ENCODE results near the gene VCX3B. TPM values are rescaled to one million over a fixed set of nuclear protein-coding genes. Genes with fewer than 3 reads are reported as not detected.
"Not testable (repeated sequence)": the region's sequence is repeated elsewhere in the genome, so short reads cannot be mapped to it uniquely, and the experiment has no call there.

VCX3B gene
- total RNA-seq = not detected in 2 replicates

DNA sequence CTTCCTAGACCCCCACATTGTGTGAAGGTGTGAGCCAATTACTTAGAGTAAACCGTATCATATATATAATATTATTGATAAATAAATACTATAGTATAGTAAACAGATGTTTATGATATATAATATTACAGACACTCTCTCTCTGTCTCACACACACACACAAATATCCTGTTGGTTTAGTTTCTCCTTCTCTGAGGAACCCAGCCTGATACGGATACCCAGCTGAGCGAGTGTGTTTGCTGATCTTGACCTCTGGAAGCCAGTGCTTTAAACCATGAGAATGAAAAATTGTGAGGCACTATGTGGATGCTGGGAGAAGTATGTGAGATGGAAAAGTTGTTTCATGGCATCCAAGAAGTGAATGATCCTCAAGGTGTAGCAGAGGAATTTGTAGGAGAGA is at the start of gene VCX3B:
TSS of gene VCX3B (plus strand) at position 301 of the 400 bp plus-strand sequence. CDS start 621 bp downstream, outside the sequence.
- not testable (repeated sequence) for DNase-seq (ENCODE audit: extremely low read depth, low read depth, low spot score)

DNA sequence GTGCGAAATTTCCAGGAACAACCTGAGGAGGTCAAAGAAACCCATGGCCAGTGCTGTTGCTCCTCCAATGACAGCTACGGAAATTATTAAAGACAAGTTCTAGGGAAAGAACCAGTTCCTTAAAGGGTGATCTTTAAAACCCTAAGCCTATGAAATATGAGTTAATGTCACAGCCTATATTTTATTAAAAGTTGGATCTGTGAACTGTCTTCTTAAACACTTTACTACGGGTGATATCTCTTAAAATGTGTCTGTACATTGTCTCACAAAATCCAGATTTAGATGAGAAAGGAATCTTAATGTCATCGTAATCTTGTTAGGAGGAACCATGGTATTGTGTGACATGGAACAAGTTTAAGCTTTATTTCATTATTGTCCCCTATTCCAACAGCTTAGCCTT is 46.3 kb upstream of the VCX3B start:
- no peak for DNase-seq (ENCODE audit: extremely low read depth, low read depth, low spot score)

DNA sequence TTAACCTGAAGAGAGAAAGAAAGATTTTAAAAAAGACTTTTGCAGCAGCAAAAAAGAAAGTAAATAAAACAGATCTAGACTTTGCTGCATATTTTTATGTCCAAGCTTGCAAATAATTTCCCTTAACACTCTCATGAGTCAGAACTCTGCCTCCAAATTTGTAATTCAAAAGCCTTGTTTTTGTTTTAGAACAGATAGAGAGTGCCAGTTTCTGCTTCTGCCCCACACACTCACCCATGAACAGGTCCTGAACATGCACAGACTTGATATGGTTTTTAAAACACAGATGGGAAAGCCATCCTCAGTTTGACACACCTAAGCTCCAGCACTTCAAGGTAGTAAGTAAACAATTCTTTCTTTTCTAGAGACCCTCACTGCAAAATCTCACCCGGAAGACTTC is 39.7 kb upstream of the VCX3B start:
- no peak for DNase-seq (ENCODE audit: extremely low read depth, low read depth, low spot score)

DNA sequence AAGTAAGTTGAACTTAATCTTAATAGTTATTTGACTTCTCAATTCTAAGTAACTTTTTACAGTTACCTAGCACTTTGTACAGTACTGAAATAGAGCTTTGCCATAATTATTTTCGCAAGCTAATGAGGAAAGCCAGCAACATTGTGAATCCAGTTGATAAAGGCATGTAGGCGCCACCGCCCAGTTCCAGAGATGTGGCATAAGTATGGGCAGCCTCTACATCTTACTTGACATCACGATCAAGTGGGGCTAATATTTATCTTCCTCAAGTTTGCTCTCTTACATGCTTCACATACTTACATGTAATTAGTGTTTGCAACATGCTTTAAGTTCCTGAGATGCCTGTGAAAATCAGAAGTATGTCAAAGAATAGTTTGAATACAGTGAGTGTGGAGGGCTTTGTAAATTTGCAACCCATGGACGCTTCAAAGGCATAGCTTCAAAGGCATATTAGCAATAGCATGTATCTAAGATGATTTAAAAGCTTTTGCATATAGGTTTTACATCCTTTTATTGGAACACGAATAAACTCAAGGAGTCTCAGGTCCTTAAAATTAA is 34.9 kb upstream of the VCX3B start:
- DNase-seq (ENCODE audit: extremely low read depth, low read depth, low spot score) = no peak

DNA sequence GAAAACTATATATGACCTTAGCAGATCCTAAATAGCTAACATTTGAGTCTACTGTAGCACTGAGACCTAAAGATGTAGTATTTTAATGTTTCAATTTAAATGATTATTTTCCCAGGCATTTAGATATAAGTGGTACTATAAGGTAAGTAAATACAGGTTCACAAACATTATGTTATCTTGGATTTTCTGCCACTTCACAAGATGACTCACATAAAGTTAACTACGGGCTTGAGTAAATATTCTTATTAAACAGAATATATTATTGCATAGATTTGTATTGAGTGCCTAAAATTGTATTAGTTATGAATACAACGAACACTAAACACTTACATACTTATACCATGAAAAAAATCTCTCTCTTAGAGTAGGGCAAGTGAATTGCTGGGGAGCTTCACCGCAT is 34.2 kb upstream of the VCX3B start:
- DNase-seq (ENCODE audit: extremely low read depth, low read depth, low spot score) = no peak

DNA sequence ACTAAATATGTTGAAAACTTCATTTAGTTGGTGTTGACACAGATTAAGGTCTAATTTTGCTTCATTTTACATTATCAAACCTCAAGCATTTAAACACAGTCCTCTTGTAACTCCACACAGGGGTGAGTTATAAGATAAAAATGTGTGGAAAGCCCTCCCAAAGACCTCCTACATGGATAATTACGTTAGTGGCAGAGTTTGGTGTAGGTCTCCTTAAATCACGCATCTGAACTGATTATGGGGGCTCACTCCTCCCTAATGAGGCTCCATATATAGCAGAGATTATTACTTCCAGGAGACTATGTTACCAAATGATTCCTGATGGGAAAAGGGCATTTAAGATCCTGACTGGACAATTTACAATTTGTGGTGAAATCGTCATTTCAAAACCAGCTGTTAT is 32.2 kb upstream of the VCX3B start:
- DNase-seq (ENCODE audit: extremely low read depth, low read depth, low spot score) = no peak

DNA sequence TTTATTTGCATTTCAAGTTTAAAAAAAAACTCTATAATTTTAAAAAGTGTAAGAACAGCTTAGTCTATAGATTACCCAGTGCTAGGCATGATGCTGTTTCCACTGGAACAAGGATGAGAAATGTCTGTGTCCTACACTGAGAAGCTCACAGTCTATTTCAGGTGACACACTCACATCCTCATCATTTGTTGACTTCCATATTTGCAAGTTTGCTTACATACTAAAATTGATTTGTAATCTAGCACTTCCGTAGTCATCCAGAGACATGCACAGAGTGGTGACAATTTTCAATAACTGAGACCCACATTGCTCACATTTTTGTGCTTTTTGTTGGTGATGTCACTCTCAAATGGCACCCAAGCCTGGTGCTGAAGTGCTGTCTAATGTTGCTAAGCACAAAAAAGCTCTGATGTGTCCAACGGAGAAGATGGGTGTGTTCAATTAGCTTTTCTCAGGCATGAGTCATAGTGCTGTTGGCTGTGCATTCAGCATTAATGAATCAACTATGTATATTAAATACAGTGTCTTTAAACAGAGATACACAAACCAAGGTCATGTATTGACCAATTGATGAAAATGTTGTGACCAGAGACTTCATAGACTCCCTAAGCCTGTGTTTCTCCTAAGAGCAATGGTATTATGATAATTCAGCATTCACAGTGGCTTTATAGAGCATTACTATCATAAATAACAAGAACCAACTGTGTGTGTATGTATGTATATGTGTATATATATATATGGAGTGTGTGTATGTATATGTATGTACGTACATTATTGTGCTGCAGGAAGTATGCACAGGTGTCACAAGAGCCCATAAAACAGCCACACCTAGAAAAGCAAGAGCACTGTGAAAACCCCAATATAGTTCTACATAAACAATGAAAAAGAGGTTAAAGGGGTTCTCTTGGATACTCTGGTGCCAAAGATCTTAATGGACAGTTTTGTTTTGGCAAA is 31.2 kb upstream of the VCX3B start:
- no peak for DNase-seq (ENCODE audit: extremely low read depth, low read depth, low spot score)

DNA sequence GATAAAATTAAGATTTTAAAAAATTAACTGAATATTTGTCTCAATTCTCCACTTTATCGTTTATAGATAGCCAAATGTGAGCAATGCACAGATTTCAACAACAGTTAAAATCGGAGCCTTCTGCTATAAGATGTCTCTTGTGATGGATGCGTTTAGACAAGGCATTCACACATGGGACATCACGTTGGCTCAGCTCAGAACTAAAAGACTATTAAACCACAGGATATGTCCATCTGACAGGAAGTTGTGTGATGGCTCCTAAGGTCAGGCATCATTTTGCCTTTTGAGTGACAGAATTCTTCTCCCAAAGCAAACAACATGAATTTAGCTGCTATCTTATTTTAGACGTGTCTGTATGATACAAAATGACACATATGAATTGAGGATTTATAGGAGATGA is 17.3 kb upstream of the VCX3B start:
- DNase-seq (ENCODE audit: extremely low read depth, low read depth, low spot score) = no peak

DNA sequence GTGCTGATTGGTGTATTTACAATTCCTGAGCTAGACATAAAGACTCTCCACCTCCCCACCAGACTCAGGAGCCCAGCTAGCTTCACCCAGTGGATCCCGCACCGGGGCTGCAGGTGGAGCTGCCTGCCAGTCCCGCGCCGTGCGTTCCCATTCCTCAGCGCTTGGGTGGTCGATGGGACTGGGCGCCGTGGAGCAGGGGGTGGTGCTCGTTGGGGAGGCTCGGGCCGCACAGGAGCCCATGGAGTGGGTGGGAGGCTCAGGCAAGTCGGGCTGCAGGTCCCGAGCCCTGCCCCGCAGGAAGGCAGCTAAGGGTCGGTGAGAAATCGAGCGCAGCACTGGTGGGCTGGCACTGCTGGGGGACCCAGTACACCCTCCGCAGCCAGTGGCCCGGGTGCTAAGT is 12.3 kb upstream of the VCX3B start:
- DNase-seq (ENCODE audit: extremely low read depth, low read depth, low spot score) = not testable (repeated sequence)

DNA sequence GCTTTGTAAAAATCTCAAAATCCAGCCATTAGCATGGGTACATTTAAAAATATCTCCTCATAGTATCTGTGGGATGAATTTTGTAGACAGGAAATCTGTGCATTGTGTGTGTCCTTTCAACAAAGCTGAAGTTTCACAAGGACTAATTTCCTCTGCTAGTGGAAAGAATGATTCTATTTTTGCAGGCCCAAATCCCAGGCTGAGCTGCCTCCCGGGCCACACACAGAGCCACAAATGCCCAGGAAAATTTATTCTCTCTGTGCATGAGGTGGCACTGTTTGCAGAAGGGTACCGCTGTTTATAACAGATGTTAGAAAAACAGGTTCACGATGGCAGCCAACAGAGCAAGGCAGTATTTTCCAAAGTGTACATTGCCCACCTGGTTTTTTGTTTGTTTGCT is 11.0 kb upstream of the VCX3B start:
- no peak for DNase-seq (ENCODE audit: extremely low read depth, low read depth, low spot score)

DNA sequence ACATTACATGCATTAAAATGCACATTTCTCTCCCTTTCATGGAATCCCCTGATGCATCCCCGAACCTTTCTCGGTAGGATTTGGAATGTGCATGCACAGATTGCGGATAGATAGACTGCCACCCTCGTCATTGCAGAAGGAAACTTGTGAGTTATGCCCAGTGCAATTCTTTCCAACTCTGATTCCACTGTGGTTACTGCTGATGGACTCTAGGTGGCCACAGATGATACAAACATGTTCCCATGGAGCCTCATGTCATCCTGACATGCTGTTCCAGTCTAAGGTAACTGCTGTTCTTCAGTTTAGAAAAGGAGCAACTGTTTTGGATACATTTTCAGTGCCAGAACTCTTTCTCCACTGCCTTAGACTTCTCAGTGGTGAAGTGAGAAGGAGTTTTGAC is 9.1 kb upstream of the VCX3B start:
- no peak for DNase-seq (ENCODE audit: extremely low read depth, low read depth, low spot score)

DNA sequence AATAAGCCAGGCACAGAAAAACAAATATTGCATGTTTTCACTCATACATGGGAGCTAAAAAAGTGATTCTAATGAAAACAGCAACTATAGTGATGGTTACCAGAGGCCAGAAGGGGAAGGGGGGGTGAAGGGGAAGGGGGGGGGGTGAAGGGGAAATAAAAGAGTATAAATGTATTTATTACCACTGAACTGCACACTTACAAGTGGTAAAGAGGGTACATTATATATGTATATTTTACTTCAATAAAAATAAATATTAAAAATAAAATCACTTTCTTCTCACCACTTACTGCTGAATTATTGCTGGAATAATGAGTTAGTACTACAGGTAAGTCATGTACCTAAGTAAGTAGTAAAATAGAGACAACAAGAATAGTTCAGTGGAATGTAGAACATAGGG is 2.1 kb upstream of the VCX3B start:
- no peak for DNase-seq (ENCODE audit: extremely low read depth, low read depth, low spot score)

DNA sequence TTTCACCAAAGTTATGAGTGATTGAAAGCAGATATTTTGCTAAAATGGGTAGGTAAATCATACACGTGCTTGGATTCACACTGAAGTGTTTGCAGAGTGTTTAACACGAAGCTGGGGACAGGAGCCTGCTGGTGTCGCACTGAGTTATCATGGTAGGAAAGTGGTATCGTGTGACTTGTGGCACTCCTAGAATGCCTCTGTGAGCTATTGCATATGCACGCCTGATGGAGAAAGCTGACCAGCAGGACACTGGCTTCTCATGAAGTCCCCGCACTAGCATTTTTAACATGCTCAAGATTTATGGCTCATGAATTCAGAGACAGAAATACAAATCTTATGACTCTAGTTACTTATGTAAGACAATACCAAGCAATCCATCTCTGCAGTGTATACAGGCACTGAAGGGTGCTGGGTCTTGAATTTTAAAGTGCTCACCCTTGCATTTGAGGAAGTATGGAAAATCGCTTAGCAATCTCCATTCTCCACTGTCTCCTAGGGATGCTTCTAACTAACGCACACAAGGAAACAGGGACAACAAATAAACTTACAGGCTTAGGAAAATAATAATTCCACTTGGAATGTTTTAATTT is 19.8 kb downstream of the VCX3B start:
- no peak for DNase-seq (ENCODE audit: extremely low read depth, low read depth, low spot score)

DNA sequence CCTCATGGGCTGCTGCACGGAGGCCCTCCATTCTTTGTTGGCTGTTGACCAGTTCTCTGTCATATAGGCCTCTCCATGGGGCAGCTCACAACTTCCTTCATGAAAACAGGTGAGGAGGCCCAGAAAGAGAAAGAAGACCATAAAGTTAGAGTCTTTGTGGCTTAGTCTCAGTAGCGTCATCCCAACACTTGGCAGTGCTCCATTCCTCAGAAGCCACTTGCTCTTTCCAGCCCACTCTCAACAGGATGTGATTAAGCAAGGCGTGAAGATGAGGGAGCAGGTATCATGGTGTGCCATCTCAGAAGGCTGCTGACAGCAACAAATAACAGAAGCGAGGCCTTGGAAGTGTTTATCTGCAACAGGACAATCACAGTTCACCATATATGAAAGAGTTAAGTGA is 30.4 kb downstream of the VCX3B start:
- not testable (repeated sequence) for DNase-seq (ENCODE audit: extremely low read depth, low read depth, low spot score)

DNA sequence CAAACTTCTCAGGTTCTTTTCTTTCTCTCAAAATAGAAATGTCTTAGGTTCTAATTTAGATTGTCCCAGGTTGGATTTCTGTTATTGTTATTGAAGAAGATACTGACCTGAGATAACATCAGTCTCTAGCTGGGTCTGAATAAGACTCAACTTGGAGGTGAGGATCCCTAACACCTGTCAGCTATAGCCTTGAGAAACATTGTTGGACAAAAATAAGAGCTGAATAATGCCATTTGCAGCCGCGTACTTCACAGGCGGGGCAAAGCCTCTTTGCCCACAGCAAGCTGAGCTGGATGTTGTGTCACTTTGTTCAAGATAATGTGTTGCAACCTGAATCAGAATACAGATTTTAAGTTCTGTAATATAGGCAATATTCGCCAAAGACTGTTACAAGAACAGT is 35.6 kb downstream of the VCX3B start:
- no peak for DNase-seq (ENCODE audit: extremely low read depth, low read depth, low spot score)

DNA sequence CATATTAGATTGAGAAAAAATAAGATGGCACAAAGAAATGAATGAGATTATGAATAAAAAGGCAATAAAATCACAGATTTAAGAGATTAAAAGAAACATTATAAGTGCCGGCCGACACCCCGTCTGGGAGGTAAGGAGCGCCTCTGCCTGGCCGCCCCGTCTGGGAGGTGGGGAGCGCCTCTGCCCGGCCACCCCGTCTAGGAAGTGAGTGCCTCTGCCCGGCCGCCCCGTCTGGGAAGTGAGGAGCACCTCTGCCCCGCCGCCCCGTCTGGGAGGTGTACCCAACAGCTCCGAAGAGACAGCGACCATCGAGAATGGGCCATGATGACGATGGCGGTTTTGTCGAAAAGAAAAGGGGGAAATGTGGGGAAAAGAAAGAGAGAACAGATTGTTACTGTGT is 37.5 kb downstream of the VCX3B start:
- DNase-seq (ENCODE audit: extremely low read depth, low read depth, low spot score) = not testable (repeated sequence)

DNA sequence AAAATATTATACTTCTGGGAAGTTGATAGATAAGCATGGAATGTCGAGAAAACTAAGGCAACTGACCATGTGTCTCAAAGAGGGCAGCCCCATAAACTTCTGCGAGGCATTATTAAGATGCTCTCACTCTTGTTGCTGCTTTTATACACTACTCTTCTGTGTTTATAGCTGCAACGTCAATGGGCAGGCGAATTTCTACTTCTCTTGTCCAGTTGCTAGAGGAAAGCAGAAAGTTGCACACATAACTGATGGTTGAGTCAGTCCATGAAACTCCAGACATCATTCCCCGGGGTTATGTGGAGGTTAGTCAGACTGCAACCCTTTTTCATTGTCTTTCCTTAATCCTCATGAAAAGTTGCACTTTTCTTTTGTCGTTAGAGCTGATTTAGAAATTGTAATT is 39.8 kb downstream of the VCX3B start:
- no peak for DNase-seq (ENCODE audit: extremely low read depth, low read depth, low spot score)
